ENCODE data around the gene KLHL41.
A peak's percentile ranks its signal among the peaks of the same experiment; 100 is the strongest.
"Not testable (repeated sequence)": the region's sequence is repeated elsewhere in the genome, so short reads cannot be mapped to it uniquely, and the experiment has no call there.

Gene KLHL41

DNA sequence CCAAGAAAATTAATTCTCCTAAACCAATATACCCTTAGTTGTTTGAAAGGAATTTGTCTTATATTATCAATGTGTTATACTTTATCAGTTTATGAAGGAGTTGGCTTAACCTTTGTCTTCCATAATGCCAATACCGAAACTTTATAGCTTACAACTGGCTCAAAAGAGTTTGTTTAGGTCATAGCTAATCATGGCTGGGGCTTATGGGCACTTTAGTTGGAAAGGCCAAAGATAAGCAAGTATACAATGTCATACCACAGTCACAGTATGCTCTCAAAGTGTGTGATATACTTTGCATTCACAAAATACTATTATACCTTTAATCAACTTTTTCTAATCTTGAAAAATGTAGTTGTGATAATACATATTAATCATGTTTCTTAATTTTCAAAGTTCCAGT lies 2.3 kb downstream of the KLHL41 start:
- no peak for DNase-seq

GRCh38 chr2:169512525-169512924 lies 3.0 kb downstream of the KLHL41 start:
- DNase-seq = no peak

GRCh38 chr2:169513094-169513493 lies 3.6 kb downstream of the KLHL41 start:
- DNase-seq = no peak

DNA sequence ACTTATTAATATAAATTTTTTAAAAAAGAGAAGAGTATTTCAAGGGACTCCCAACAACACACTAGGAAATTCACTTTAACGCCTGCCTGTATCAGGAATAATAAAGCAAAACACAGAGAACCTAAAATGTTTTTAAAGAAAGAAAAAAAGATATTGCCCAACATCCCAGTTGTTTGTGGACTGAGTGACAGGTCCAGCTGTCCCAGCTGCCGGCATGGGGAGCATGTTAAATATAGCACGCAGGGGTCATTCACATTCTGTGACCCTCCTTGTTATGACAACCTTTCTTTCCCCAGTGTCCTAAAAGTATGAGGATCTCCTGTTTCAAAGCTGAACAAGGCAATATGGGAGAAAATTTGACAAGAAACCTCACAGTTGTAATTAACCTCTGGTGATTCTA lies 4.4 kb downstream of the KLHL41 start:
- no peak for DNase-seq

- DNase-seq = not testable (repeated sequence)
These were observed 5.3 kb downstream of the KLHL41 start for GRCh38 chr2:169514758-169515157.

GRCh38 chr2:169516488-169516995 lies 7.0 kb downstream of the KLHL41 start:
- DNase-seq = not testable (repeated sequence)

DNA sequence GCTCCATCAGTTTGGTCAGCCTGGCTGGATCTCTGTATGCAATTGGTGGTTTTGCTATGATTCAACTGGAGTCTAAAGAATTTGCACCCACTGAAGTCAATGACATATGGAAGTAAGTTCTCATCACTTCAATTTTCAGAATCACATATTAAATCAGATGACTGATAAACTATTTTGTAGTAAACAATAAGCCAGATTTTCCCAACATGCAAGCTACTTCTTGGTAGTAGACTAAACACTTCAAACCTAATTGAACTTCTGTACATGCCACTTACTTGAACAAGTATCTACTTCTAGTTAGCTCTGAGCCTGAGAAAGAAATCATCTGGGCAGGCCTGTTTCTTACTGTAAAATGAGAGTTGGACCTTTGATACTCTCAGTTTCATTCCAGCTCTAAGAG lies 11.4 kb downstream of the KLHL41 start:
- DNase-seq = no peak

DNA sequence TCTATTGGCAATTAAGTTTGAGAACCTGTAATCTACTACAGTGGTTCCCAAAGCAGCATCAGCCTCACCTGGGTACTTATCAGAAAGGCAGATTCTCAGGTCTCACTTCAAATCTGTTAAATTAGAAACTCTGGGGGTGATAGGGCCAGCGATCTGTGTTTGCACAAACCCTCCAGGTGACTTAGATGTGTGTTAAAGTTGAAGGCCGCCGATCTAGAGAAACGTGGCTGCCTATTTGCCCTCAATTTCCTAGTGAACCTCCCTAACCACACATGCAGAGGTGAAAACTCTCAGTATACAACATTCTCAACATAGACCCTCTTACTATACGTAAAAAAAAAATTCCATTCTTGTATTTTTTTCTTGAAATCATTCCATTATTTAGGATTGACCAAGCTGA lies 14.2 kb downstream of the KLHL41 start:
- no peak for DNase-seq

GRCh38 chr2:169525434-169525833 lies 15.9 kb downstream of the KLHL41 start:
- DNase-seq = no peak

DNA sequence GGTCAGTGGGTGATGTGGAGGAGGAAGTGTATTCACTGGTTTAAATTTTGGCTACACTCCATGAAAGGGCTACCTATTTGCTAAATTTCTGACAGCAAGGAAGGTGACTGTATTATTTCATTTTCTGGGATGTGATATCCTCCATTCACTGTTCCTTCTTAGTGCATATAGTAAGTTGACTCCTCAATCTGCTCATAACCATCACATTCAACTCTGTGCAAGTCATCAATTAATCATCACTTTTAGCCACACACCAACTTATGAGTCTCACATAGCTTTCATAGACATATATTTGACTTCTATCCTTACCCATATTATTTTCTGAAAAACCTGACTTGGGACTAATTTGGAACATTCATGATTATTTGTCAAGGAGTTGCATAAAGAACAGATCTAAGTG lies 16.9 kb downstream of the KLHL41 start:
- no peak for DNase-seq

DNA sequence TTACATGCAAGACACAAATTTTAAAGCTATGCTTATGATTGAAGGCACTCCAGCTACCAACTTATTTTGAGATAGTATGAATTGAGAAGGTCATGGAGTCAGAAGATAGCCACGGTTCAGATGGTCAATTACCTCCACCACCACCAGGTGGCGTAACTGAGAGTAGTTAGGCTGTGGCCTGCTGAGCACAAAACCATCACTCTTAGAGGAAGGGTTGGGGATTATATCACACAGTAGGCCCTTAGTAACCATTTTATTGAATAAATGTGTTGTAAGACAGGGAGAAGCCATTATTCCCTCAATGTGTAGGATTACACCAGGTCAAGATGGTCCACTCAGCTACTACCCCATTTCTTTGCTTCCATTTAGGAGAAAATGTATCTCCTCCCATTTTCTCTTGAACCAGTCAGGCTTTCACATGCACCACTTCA lies 18.8 kb downstream of the KLHL41 start:
- peak; percentile 84 for DNase-seq

DNA sequence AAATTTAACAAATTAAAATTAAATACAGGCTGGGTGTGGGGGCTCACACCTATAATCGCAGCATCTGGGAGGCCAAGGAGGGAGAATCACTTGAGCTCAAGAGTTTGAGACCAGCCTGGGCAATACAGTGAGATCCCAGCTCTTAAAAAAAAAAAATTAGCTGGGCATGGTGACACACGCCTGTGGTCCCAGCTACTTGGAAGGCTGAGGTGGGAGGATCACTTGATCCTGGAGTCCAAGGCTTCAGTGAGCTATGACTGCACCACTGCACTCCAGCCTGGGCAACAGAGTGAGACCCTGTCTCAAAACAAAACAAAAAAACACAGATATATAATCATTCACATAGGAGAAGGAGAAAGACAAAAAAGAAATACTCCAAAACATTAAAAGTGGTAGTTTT lies 30.0 kb downstream of the KLHL41 start:
- not testable (repeated sequence) for DNase-seq

DNA sequence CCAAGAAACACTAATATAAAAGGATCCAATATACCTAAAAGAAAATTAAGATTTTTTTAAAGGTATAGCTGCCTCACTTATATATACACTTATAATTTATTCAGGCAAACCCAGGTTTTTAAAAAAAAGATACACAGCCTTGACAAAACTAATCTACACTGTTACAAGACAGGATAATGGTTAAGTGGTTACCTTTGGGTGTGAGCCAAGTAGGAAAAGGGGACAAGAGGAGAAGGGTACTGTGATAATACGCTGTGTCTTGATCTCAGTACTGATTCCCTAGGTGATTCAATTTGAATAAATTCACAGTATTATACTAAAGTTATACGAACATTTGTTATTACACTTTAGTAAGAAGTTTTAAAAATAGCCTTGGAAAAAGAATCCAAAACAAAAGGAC lies 30.6 kb downstream of the KLHL41 start:
- DNase-seq = no peak

DNA sequence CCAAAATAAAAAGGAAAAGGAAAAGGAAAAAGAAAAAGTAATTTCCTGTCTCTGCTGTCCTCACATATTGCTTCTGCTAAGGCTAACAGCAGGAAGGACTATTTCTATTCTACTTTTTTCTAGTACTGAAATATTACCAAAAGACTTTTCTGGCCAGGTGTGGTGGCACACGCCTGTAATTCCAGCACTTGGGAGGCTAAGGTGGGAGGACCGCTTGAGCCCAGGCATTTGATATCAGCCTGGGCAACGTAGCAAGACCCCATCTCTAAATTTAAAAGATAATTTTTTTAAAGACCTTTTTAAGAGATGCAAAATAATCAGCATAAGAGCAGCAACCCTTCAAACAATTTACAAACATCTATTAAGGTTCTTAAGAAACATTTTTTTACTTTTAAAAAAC lies 32.9 kb downstream of the KLHL41 start:
- DNase-seq = no peak

DNA sequence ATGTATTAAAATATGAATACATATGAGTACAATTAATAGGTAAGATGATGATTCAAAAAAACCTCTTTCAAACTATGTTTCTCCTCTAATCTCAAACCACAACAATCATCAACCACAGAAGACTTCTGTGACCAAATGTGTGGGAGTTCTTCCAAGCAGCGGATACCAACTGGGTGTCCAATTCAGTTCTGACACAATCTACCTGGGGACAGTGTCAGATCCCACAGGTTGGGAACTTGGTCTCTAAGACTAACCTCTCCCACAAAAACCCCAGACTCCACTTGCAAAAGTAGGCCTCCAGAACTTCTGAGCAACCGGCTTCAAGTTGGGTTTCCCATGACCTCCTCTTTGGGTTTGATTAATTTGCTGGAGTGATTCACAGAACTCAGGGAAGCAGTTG lies 37.3 kb downstream of the KLHL41 start:
- DNase-seq = no peak

- DNase-seq = no peak
These were observed 51.9 kb downstream of the KLHL41 start for GRCh38 chr2:169561364-169561763.

GRCh38 chr2:169562084-169562483 lies 52.6 kb downstream of the KLHL41 start:
- DNase-seq = not testable (repeated sequence)

DNA sequence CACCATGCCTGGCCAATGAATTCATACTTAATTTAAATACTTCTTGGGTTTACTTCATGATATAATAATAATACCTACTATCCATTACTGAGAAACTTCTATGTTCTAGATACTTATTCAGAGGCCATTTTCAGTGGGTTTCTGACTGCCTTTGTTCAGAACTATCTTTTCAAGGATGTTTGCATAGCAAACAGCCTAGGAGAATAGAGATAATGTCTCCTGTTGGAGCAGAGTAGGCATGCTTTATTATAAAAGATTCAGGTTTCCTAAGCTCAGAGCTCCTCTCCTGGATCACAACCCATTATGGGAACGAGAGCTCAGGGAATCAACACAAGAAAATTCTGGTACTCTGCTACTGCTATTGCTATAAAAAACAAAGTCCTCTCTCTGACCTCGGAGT lies 53.0 kb downstream of the KLHL41 start:
- DNase-seq = no peak

GRCh38 chr2:169565686-169566085 lies 56.2 kb downstream of the KLHL41 start:
- DNase-seq = no peak

- no peak for DNase-seq
These were observed 60.4 kb downstream of the KLHL41 start for GRCh38 chr2:169569948-169570347.

- DNase-seq = not testable (repeated sequence)
These were observed 61.2 kb downstream of the KLHL41 start for GRCh38 chr2:169570752-169571151.

DNA sequence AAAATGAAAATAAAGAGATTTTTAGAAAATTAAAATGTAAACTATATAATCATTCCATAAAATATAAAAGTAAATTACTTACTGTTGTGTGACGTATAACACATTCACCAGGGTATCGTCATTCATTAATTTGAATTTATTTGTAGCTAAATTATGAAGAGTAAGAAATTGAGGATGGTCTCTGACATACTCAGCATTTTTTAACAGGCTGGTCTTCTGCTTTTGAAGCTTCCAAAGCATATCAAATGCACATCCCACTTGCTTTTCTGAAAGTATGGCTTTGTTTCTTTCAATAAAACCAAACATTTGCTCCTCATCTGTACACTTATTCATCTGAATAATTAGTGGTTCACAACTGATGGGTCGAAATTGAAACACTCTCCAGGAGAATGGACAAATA lies 62.1 kb downstream of the KLHL41 start:
- DNase-seq = no peak

- no peak for DNase-seq
These were observed 62.7 kb downstream of the KLHL41 start for GRCh38 chr2:169572189-169572588.

- DNase-seq = no peak
These were observed 63.3 kb downstream of the KLHL41 start for GRCh38 chr2:169572821-169573159.

- peak; percentile 93 for DNase-seq
These were observed 63.9 kb downstream of the KLHL41 start, which contains the start of gene FASTKD1 for GRCh38 chr2:169573160-169573973. FASTKD1 (minus strand) TSS chr2:169573865; CDS start chr2:169572029, 1,836 bp downstream.

All from activated CD4-positive, alpha-beta T cell treated with anti-CD3 and anti-CD28 coated beads for 48 hours (primary cell).